Hepatocyte (in vitro differentiated cells): Measurements from ENCODE around the gene CBLIF.

ENCODE experiments used
- CTCF ChIP-seq: fragments of 200-600 bp; sonication (generic); IDR thresholded peaks from 2 replicates; pipeline ENCODE4 v1.5.1; 2016; ENCODE audit warnings: antibody characterized with exemption, mild to moderate bottlenecking; ENCODE audit not compliant: poor library complexity
- EZH2 ChIP-seq: fragments of 200-600 bp; sonication (generic); IDR thresholded peaks from 2 replicates; pipeline ENCODE4 v1.6.1; 2016; ENCODE audit warnings: antibody characterized with exemption, mild to moderate bottlenecking, borderline replicate concordance
- EZH2phosphoT487 ChIP-seq: fragments of 200-600 bp; sonication (generic); IDR thresholded peaks from one replicate; pipeline ENCODE4 v1.6.1; 2018; ENCODE audit warnings: antibody characterized with exemption, mild to moderate bottlenecking, low read depth, moderate library complexity; ENCODE audit not compliant: unreplicated experiment, severe bottlenecking

GRCh38 chr11:59866836-59867235 is 21.5 kb upstream of the CBLIF start:
- TF ChIP-seq CTCF (no peak), EZH2phosphoT487 (no peak), EZH2 (no peak)
